CD4-positive, alpha-beta T cell treated with Interferon gamma for 1 hour (primary cell): Measurements from ENCODE around the gene FAM3D.
"Not testable (repeated sequence)": the region's sequence is repeated elsewhere in the genome, so short reads cannot be mapped to it uniquely, and the experiment has no call there.

Experiments used
- DNase-seq: peaks from one replicate; pipeline ENCODE4 v3.0.0-alpha.2; 2020

FAM3D gene

GRCh38 chr3:58666683-58667082, at the start of gene FAM3D:
TSS of gene FAM3D (minus strand) at chr3:58666774. CDS start at chr3:58655563, 11,211 bp downstream.
- peak; percentile 10 for DNase-seq

GRCh38 chr3:58713715-58714401, 47.3 kb upstream of the FAM3D start:
- DNase-seq = no peak

GRCh38 chr3:58711871-58712270, 45.3 kb upstream of the FAM3D start:
- DNase-seq = no peak

GRCh38 chr3:58708983-58709382, 42.4 kb upstream of the FAM3D start:
- DNase-seq = not testable (repeated sequence)

- DNase-seq = no peak
Measured at GRCh38 chr3:58708116-58708791, 41.7 kb upstream of the FAM3D start.

GRCh38 chr3:58707390-58707930, 40.9 kb upstream of the FAM3D start:
- no peak for DNase-seq

GRCh38 chr3:58706395-58707167, 40.0 kb upstream of the FAM3D start:
- DNase-seq = no peak

GRCh38 chr3:58704745-58705144, 38.2 kb upstream of the FAM3D start:
- DNase-seq = no peak

- not testable (repeated sequence) for DNase-seq
Measured at GRCh38 chr3:58704304-58704703, 37.7 kb upstream of the FAM3D start.

- DNase-seq = no peak
Measured at GRCh38 chr3:58698246-58698645, 31.7 kb upstream of the FAM3D start.

- no peak for DNase-seq
Measured at GRCh38 chr3:58697561-58697960, 31.0 kb upstream of the FAM3D start.

GRCh38 chr3:58696813-58697212, 30.2 kb upstream of the FAM3D start:
- not testable (repeated sequence) for DNase-seq

GRCh38 chr3:58696093-58696492, 29.5 kb upstream of the FAM3D start:
- DNase-seq = no peak

GRCh38 chr3:58695284-58695683, 28.7 kb upstream of the FAM3D start:
- DNase-seq = not testable (repeated sequence)

GRCh38 chr3:58693940-58694850, 27.6 kb upstream of the FAM3D start:
- no peak for DNase-seq

GRCh38 chr3:58692484-58692883, 25.9 kb upstream of the FAM3D start:
- no peak for DNase-seq

GRCh38 chr3:58691997-58692396, 25.4 kb upstream of the FAM3D start:
- DNase-seq = no peak

GRCh38 chr3:58690490-58690889, 23.9 kb upstream of the FAM3D start:
- DNase-seq = no peak

- DNase-seq = no peak
Measured at GRCh38 chr3:58688574-58688973, 22.0 kb upstream of the FAM3D start.

GRCh38 chr3:58686847-58687246, 20.3 kb upstream of the FAM3D start:
- DNase-seq = no peak

- no peak for DNase-seq
Measured at GRCh38 chr3:58685641-58686040, 19.1 kb upstream of the FAM3D start.

- DNase-seq = no peak
Measured at GRCh38 chr3:58683466-58683865, 16.9 kb upstream of the FAM3D start.
